WTC11 (cell line): ENCODE results near the gene TEKTIP1.

Experiments used
- ATF6 ChIP-seq: sonication (generic); formaldehyde crosslinking; IDR thresholded peaks from 2 replicates; pipeline ENCODE4 v1.8.1; 2023; ENCODE audit warnings: mild to moderate bottlenecking, missing genetic modification reagents
- CTCF ChIP-seq: fragments of 200-600 bp; IDR thresholded peaks from 2 replicates; pipeline ENCODE4 v1.8.0; 2022; ENCODE audit warnings: antibody characterized with exemption
- FOXP4 ChIP-seq: sonication (generic); formaldehyde crosslinking; IDR thresholded peaks from 2 replicates; pipeline ENCODE4 v1.8.0; 2022; ENCODE audit warnings: mild to moderate bottlenecking, missing genetic modification reagents
- MXD4 ChIP-seq: fragments of 250-450 bp; sonication (Bioruptor Pico); IDR thresholded peaks from 2 replicates; pipeline ENCODE4 v1.8.0; 2021; ENCODE audit warnings: mild to moderate bottlenecking, moderate library complexity, borderline replicate concordance
- ZNF281 ChIP-seq: sonication (generic); formaldehyde crosslinking; IDR thresholded peaks from 2 replicates; pipeline ENCODE4 v1.8.0; 2023; ENCODE audit warnings: mild to moderate bottlenecking, missing genetic modification reagents
- ZNF512 ChIP-seq: sonication (generic); formaldehyde crosslinking; IDR thresholded peaks from 2 replicates; pipeline ENCODE4 v1.8.1; 2022; ENCODE audit warnings: missing genetic modification reagents, borderline replicate concordance

- no peak for TF ChIP-seq ZNF512
- TF ChIP-seq ZNF281 (CRISPR knock-in tag): no peak
- no peak for TF ChIP-seq FOXP4 (CRISPR knock-in tag)
- TF ChIP-seq CTCF: no peak
- TF ChIP-seq ATF6 (CRISPR knock-in tag): no peak
- no peak for TF ChIP-seq MXD4
These were observed 44.4 kb upstream of the TEKTIP1 start for GRCh38 chr19:3494559-3494958.
